Measurements from ENCODE around the gene MDK.

Gene MDK

GRCh38 chr11:46381819-46382645 lies 563 bp downstream of the MDK start:
- in situ Hi-C loops (cut with MboI; ENCODE audit: low sequenced_read_pairs) = no loop called here

DNA sequence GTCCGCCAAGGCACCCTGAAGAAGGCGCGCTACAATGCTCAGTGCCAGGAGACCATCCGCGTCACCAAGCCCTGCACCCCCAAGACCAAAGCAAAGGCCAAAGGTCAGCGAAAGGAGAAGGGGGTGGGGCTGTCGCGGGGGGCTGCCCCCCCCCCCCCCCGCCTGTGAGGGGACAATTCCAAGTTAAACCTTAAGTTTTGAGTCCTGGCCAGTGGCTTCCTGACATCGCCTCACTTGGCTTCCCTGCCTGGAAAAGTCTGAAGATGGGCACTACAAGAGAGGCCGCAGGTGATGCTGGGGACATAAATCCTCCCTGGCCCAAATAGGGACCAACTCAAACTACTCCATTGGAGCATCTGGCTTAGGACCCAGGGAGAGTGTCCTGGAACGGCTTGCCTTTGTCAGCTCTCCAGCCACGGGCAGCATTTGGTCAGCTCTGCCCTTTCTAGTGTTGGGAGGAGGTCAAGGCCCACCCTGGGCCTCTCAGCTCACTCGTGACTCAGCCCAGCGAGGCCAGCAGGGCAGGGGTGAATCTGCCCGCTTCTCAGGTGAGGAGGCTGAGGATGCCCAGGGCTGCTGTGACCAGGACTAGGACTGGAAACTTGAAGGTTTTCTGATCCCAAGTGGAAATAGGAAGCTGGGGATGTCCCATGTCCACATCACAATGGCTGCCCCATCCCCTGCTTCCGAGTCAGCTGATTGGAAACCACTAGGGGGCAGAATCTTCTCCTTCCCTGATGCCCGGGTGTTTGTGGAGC lies 1.4 kb downstream of the MDK start:
- in situ Hi-C loops (cut with MboI; ENCODE audit: low sequenced_read_pairs) = no loop called here

GRCh38 chr11:46383404-46383758 lies 1.9 kb downstream of the MDK start:
- in situ Hi-C loops (cut with MboI; ENCODE audit: low sequenced_read_pairs) = no loop called here

DNA sequence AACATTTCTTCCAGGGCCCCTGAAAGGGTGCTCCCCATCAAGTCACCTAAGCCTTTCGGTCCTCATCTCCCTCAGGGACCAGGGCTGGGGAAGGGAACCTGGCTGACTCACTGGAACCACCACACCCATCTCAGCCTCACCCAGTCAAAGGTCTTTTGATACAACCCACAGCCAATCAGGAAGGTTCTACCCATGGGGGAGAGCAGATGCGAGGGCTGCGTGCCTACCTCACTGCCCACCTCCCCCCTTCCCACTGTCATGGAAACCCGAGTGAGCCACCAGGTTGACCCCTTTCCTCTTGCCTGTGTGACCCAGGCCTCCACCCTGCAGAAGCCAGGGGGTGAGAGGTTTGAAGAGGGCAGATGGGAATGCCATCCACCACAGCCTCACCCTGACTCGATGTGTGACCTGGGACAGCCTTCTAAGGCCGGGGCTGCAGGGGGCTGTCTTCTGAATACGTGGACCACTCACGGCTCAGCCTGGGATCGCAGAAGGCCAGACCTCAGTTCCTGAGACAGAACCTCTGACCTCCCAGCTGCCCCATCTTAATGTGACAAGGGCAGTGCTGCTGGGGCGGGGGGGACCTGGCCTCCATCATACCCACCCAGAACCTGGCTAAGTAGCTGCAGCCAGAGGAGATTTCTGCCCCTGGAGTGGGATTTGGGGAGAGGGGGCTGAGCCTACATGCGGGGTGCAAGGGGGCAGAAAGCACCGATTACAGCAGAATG lies 2.7 kb downstream of the MDK start:
- in situ Hi-C loops (cut with MboI; ENCODE audit: low sequenced_read_pairs) = no loop called here

DNA sequence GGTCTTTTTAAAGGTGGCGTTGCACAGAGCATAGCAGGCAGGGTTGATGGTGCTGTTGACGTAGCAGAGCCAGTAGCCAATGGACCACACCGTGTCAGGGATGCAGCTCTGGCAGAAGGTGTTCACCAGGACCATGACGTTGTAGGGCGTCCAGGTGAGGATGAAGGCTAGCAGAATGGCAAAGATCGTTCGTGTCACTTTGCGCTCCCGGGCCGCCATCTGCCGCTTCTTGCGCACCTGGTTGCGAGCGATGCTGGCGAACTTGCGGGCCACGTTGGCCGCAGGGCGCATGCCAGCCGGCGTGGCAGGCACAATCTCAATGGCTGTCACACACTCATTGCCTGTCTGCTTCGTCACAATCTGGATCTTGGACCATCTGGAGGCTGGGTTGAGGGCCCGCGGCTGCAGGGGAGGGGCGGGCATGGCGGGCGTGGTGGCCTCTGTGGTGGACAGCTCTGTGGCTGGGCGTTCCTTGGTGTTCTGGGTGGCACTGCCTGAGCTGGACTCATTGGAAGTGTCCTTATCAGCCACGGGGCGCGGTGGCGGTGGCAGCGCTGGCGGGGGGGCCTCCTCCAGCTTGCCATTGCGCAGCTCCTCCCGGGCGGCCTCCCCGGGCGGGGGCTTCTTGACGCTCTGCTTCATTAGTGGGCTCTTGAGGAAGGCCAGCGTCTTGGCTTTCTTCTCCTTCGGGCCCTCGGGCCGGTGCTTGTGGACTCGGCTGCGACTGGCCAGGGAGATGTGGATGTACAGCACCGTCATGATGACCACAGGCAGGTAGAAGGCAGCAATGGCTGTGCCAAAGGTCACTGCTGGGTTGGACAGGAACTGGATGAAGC lies 3.9 kb downstream of the MDK start:
- in situ Hi-C loops (cut with MboI; ENCODE audit: low sequenced_read_pairs) = no loop called here

GRCh38 chr11:46386005-46386578 lies 4.6 kb downstream of the MDK start:
- in situ Hi-C loops (cut with MboI; ENCODE audit: low sequenced_read_pairs) = no loop called here

DNA sequence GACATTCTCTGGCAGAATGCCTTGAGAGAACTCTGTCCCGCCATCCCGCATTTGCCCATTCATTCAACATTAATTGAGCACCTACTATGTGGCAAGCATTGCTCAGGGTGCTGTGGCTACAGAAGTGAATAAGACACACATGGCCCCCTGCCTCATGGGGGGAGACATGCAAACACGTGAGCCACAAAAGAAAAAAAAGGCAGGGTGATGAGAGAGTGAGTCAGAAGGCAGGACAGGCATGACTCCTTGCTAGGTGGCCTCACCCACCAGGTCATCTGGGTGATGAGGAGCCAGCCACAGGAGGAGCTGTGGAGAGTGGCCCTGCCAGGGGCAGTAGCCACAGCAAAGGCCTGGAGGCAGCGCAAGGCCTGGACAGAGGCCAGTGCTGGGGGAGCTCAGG lies 5.2 kb downstream of the MDK start:
- in situ Hi-C loops (cut with MboI; ENCODE audit: low sequenced_read_pairs) = no loop called here

- in situ Hi-C loops (cut with MboI; ENCODE audit: low sequenced_read_pairs) = no loop called here
These were observed 6.0 kb downstream of the MDK start for GRCh38 chr11:46387456-46387855.

DNA sequence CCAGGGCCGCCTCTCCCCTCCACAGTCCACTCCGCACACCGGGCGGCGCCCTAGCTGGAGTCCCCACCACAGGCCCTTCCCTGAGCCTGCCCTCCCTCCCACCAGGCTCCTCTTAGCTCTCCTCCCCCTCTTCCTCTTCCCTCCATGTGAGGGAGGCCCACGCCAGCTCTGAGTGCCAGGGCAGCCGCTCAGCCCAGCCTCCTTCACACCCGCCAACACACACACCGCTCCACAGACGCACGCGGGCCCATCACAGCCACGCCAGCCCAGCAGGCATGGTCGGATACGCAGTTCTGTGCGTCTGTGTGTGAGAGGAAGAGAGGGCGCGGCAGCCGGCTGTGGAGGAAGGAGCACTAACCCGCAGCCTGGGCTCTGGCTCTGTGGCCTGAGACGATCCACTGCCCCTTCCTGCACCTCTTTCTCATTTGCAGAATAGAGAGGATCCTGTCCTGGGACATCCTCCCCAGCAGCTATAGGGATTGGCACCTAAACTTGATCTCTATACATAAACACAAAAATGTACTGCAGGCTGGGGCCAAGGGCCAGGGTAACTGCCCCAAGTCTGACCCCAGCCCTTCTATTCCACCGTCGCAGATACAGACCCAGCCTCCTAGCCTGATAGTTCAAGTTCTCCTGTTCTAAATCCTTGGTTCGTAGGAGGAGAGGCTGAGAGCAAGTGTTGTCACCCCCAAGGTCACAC lies 6.6 kb downstream of the MDK start:
- in situ Hi-C loops (cut with MboI; ENCODE audit: low sequenced_read_pairs) = no loop called here

- in situ Hi-C loops (cut with MboI; ENCODE audit: low sequenced_read_pairs) = no loop called here
These were observed 7.4 kb downstream of the MDK start for GRCh38 chr11:46388619-46389449.

DNA sequence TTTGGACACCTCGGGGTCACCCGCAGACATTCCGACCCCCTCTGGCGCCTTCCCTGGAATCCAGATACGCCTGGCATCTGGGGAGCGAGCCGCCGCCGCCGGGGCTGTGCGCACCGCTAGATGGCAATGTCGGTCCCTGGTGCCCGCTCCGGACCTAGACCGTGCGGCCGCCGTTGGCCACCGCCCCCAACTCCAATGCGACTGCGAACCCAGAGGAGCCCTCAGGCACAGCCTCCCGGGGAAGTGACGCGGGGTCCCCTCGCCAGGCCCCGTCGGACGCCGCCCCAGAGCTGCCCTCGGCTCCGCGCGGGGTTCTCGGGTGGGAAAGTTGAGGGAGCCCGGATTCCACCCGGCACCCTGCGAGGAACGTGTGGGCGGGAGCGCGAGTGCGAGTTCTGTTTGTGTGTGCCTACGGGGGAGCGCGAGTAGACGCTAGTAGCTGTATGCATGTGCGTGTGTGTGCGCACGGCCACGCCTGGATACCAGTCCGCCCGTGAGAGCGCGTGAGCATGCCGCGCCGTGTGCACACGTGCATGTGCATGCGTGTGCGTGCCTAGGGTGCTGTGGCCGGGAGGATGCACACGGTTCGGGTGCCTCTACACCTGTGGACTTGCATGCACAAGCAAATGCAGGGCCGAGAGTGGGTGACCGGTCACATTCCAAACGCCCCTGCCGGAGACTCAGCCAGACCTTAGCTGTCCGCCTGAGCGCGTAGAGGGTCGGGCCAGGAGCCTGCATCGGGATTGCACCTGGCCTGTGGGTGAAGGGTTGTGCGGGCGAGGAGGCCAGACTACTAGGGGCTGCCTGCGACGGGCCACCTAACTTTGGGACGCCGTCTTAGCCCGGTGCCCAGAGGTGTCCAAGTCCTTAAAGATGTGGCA lies 8.2 kb downstream of the MDK start:
- in situ Hi-C loops (cut with MboI; ENCODE audit: low sequenced_read_pairs) = no loop called here

DNA sequence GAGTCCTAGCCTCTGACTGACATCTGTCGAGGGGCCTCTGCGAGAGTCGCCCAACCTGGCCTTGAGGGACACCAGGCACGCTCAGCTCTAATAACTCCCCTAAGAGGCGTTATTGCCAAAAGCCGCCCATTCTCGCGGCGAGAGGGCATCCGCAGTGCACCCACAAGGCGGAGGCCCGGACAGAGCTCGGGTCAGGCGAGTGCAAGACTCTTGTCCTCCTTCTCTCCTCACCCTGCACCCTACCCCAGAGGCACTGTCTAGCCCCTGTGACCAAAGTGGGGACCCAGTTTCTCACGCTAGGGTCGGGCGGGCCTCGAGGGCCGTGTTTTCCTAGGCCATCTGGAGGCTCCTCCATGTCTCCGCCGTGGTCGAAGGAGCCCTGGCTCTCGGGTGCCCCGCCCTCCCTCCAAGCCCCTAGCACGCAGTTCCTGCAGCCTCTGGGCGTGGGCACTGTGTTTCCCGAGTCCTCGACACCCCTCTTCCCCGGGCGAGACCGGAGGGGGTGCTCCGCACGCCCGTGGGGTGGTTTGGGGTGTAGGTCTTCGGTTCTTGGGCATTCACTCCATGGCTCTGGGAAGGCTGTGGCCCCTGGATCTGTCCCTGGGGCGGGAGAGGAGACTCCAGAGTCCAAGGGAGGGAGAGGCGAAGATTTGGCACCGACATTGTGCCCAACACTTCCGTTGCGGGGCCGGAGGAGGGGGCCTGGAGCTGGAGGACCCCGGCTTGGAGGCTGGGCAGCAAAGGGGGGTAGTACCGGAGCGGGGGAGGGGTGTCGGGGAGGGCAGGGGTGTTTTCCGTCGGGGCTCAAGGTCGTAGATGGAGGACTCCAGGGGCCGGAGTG lies 9.1 kb downstream of the MDK start:
- in situ Hi-C loops (cut with MboI; ENCODE audit: low sequenced_read_pairs) = no loop called here

- in situ Hi-C loops (cut with MboI; ENCODE audit: low sequenced_read_pairs) = no loop called here
These were observed 9.7 kb downstream of the MDK start for GRCh38 chr11:46391186-46391577.

- in situ Hi-C loops (cut with MboI; ENCODE audit: low sequenced_read_pairs) = no loop called here
These were observed 10.3 kb downstream of the MDK start, which contains the start of gene CHRM4 for GRCh38 chr11:46391578-46392420. CHRM4 (minus strand) TSS chr11:46391776; CDS start chr11:46386557, 5,219 bp downstream.

- in situ Hi-C loops (cut with MboI; ENCODE audit: low sequenced_read_pairs) = no loop called here
These were observed 11.2 kb downstream of the MDK start for GRCh38 chr11:46392421-46393230.

Data from HL-60/S4 treated with phorbol 12-myristate 13-acetate at 8.2 ng/mL for 4 days and 3 days (cell line).